Prostate gland (tissue), 2 donors: ENCODE data around the gene LDLRAD4.

ENCODE experiments used
- POLR2AphosphoS5 ChIP-seq: sonication (generic); formaldehyde crosslinking; IDR thresholded peaks from one replicate; pipeline ENCODE4 v1.6.1; 2017; ENCODE audit warnings: antibody characterized with exemption
- TF ChIP-seq, protein P1 (sequence below), 4 experiments: fragments of 200-600 bp in 2 of 4; fragments of 450-650 bp in 2 of 4; sonication (generic) in 2 of 4; IDR thresholded peaks; 1 replicate in 3 of 4; 2 replicates in 1 of 4; pipeline ENCODE4 v1.5.1; 2016 to 2019; ENCODE audit warnings: antibody characterized with exemption in 4 of 4, mild to moderate bottlenecking in 2 of 4, moderate library complexity in 2 of 4

- TF ChIP-seq POLR2AphosphoS5 = no peak
- TF ChIP-seq, protein P1, sequence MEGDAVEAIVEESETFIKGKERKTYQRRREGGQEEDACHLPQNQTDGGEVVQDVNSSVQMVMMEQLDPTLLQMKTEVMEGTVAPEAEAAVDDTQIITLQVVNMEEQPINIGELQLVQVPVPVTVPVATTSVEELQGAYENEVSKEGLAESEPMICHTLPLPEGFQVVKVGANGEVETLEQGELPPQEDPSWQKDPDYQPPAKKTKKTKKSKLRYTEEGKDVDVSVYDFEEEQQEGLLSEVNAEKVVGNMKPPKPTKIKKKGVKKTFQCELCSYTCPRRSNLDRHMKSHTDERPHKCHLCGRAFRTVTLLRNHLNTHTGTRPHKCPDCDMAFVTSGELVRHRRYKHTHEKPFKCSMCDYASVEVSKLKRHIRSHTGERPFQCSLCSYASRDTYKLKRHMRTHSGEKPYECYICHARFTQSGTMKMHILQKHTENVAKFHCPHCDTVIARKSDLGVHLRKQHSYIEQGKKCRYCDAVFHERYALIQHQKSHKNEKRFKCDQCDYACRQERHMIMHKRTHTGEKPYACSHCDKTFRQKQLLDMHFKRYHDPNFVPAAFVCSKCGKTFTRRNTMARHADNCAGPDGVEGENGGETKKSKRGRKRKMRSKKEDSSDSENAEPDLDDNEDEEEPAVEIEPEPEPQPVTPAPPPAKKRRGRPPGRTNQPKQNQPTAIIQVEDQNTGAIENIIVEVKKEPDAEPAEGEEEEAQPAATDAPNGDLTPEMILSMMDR (IDR thresholded peaks at IDR 0.05) = no peak
These were observed 358.0 kb downstream of the LDLRAD4 start for GRCh38 chr18:13576598-13576997.
